ENCODE results near the gene BLVRB. TPM values are rescaled to one million over a fixed set of nuclear protein-coding genes. Genes with fewer than 3 reads are reported as not detected.

The BLVRB gene
- total and polyA plus RNA-seq, 10 of the 15 experiments (the other 5 are each of a cell fraction or from before 2014, with no cell fraction given), result 6.3 to 53.3 (median 27.8) TPM

DNA sequence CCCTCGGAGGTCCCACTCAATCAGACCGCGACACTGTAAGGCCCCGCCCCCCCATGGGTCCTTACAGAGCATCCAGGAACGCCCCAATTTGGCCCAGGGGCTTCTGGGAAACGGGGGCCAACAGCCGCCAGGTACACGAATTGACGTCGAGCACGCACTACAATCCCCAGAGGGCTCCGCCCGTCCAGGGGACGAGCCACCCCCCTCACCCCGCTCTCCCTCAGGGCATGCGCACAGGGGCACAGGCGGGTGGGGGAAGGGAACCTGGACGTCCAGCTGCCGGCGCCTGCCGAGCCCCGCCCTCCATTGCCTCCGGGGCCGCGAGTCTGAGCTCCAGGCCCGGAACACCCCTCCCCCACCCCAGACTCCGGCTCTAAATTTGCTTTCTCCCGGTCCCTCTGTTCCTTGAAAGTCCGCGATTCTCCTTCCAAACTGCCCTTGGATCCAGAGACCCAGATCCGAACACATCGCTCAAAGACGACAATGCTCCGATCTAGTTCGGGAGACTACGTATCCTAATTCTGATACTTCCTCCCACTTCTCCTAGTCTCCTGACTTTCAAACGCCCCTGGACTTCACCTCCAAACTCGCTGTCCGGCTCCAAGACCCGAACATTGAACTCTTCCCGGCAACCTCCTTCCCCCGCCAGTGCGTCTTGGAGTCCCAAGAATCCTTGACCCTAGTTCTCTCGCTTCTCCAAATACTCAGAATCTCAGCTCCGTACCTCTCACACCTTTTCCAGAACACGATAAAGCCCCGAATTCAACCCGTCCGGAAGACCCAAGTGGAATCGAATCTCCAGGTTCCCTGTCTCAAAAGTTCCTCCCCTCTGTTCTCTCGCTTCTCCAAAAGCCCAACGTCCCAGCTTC is 22.2 kb downstream of the BLVRB start (continued):
- TF ChIP-seq, protein P1, sequence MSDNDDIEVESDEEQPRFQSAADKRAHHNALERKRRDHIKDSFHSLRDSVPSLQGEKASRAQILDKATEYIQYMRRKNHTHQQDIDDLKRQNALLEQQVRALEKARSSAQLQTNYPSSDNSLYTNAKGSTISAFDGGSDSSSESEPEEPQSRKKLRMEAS (IDR thresholded peaks at IDR 0.05; ENCODE audit: low read depth, low read length), result no peak; the same call in 1 of the 2 replicates
- TF ChIP-seq SMAD1 (IDR thresholded peaks at IDR 0.05; ENCODE audit: low read depth, partially characterized antibody) (no peak), IRF4 (IDR thresholded peaks at IDR 0.05; ENCODE audit: low read depth, low read length) (no peak), PML (IDR thresholded peaks at IDR 0.05; ENCODE audit: low read length) (no peak), ASH2L (IDR thresholded peaks at IDR 0.05; ENCODE audit: borderline replicate concordance, low read depth) (no peak), RUNX3 (IDR thresholded peaks at IDR 0.05; ENCODE audit: low read length) (no peak), HCFC1 (IDR thresholded peaks at IDR 0.05; ENCODE audit: low read length) (peak; percentile 96), ESRRA (IDR thresholded peaks at IDR 0.05; ENCODE audit: low read length) (no peak), STAT1 (conservative IDR thresholded peaks at IDR 0.05) (no peak; the same call in 1 of the 2 replicates), NFYA (IDR thresholded peaks at IDR 0.05; ENCODE audit: borderline replicate concordance, low read depth, low read length) (no peak), SMARCA5 (IDR thresholded peaks at IDR 0.05) (no peak), TAF1 (IDR thresholded peaks at IDR 0.05; ENCODE audit: borderline replicate concordance, low read depth, low read length) (peak; percentile 53; the same call in 1 of the 2 replicates), SPI1 (IDR thresholded peaks at IDR 0.05; ENCODE audit: borderline replicate concordance, insufficient read depth, low read depth, low read length) (no peak), FOXM1 (IDR thresholded peaks at IDR 0.05; ENCODE audit: low read depth, low read length) (no peak; the same call in 1 of the 2 replicates), DPF2 (IDR thresholded peaks at IDR 0.05) (no peak), TBL1XR1 (IDR thresholded peaks at IDR 0.05; ENCODE audit: low read depth, low read length) (peak; percentile 47), POLR2A (IDR thresholded peaks at IDR 0.05; ENCODE audit: low read depth, low read length) (peak; percentile 87), RAD51 (IDR thresholded peaks at IDR 0.05) (no peak), SUZ12 (IDR thresholded peaks at IDR 0.05; ENCODE audit: unreplicated experiment) (no peak), MYB (IDR thresholded peaks at IDR 0.05; ENCODE audit: borderline replicate concordance, low read depth, low read length) (no peak)
- TF ChIP-seq, protein P2, sequence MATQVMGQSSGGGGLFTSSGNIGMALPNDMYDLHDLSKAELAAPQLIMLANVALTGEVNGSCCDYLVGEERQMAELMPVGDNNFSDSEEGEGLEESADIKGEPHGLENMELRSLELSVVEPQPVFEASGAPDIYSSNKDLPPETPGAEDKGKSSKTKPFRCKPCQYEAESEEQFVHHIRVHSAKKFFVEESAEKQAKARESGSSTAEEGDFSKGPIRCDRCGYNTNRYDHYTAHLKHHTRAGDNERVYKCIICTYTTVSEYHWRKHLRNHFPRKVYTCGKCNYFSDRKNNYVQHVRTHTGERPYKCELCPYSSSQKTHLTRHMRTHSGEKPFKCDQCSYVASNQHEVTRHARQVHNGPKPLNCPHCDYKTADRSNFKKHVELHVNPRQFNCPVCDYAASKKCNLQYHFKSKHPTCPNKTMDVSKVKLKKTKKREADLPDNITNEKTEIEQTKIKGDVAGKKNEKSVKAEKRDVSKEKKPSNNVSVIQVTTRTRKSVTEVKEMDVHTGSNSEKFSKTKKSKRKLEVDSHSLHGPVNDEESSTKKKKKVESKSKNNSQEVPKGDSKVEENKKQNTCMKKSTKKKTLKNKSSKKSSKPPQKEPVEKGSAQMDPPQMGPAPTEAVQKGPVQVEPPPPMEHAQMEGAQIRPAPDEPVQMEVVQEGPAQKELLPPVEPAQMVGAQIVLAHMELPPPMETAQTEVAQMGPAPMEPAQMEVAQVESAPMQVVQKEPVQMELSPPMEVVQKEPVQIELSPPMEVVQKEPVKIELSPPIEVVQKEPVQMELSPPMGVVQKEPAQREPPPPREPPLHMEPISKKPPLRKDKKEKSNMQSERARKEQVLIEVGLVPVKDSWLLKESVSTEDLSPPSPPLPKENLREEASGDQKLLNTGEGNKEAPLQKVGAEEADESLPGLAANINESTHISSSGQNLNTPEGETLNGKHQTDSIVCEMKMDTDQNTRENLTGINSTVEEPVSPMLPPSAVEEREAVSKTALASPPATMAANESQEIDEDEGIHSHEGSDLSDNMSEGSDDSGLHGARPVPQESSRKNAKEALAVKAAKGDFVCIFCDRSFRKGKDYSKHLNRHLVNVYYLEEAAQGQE (IDR thresholded peaks at IDR 0.05; ENCODE audit: low read depth, low read length), result no peak
- TF ChIP-seq, protein P3, sequence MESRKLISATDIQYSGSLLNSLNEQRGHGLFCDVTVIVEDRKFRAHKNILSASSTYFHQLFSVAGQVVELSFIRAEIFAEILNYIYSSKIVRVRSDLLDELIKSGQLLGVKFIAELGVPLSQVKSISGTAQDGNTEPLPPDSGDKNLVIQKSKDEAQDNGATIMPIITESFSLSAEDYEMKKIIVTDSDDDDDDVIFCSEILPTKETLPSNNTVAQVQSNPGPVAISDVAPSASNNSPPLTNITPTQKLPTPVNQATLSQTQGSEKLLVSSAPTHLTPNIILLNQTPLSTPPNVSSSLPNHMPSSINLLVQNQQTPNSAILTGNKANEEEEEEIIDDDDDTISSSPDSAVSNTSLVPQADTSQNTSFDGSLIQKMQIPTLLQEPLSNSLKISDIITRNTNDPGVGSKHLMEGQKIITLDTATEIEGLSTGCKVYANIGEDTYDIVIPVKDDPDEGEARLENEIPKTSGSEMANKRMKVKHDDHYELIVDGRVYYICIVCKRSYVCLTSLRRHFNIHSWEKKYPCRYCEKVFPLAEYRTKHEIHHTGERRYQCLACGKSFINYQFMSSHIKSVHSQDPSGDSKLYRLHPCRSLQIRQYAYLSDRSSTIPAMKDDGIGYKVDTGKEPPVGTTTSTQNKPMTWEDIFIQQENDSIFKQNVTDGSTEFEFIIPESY (IDR thresholded peaks at IDR 0.05), result no peak
- TF ChIP-seq, protein P4, sequence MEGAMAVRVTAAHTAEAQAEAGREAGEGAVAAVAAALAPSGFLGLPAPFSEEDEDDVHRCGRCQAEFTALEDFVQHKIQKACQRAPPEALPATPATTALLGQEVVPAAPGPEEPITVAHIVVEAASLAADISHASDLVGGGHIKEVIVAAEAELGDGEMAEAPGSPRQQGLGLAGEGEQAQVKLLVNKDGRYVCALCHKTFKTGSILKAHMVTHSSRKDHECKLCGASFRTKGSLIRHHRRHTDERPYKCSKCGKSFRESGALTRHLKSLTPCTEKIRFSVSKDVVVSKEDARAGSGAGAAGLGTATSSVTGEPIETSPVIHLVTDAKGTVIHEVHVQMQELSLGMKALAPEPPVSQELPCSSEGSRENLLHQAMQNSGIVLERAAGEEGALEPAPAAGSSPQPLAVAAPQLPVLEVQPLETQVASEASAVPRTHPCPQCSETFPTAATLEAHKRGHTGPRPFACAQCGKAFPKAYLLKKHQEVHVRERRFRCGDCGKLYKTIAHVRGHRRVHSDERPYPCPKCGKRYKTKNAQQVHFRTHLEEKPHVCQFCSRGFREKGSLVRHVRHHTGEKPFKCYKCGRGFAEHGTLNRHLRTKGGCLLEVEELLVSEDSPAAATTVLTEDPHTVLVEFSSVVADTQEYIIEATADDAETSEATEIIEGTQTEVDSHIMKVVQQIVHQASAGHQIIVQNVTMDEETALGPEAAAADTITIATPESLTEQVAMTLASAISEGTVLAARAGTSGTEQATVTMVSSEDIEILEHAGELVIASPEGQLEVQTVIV (IDR thresholded peaks at IDR 0.05; ENCODE audit: borderline replicate concordance, partially characterized antibody), result no peak

All from GM12878 (cell line).